Caco-2 (cell line): Measurements from ENCODE around the gene LZIC. TPM values are rescaled to one million over a fixed set of nuclear protein-coding genes. Genes with fewer than 3 reads are reported as not detected.

Source experiments
- BruUV-seq: library from RNA; stranded (reverse); fragments of 400-500 nt; replicated peaks from 2 replicates; lab custom pipeline; 2021; lab: Mats Ljungman, UMichigan
- CTCF ChIA-PET: fragments of 300-600 bp; sonication (Branson Sonifier 250); formaldehyde crosslinking; loops from one replicate; lab custom pipeline; 2022; ENCODE audit warnings: antibody characterized with exemption; lab: Charles Lee
- POLR2A ChIA-PET: fragments of 300-600 bp; sonication (Branson Sonifier 250); formaldehyde crosslinking; loops from one replicate; lab custom pipeline; 2022; ENCODE audit warnings: antibody characterized with exemption; lab: Charles Lee
- DNase-seq, 2 experiments: peaks; one replicate each; pipeline versions ENCODE4 v3.0.0 to v3.0.0-alpha.2; 2020 to 2022
- H3K27me3 ChIP-seq: replicated peaks from 2 replicates; pipeline ENCODE4 v1.6.0; 2011; ENCODE audit warnings: low read length; ENCODE audit not compliant: control insufficient read depth, insufficient read depth
- H3K36me3 ChIP-seq: 2 replicates; pipeline ENCODE4 v1.5.1; 2011; ENCODE audit warnings: low read length; ENCODE audit not compliant: control insufficient read depth, insufficient read depth
- H3K4me1 ChIP-seq: fragments of 250-450 bp; sonication (Bioruptor Pico); 2 replicates; pipeline ENCODE4 v1.5.1; 2020; ENCODE audit warnings: mild to moderate bottlenecking
- H3K4me3 ChIP-seq: 2 replicates; pipeline ENCODE4 v1.5.1; 2011; ENCODE audit warnings: low read depth, mild to moderate bottlenecking, control low read depth, low read length
- H3K9me3 ChIP-seq: fragments of 250-450 bp; sonication (Bioruptor Pico); 2 replicates; pipeline ENCODE4 v1.5.1; 2020; ENCODE audit warnings: mild to moderate bottlenecking, moderate library complexity
- H3K27ac Mint-ChIP-seq: one replicate; pipeline ENCODE4 v1.8.0; 2022; ENCODE audit warnings: mixed read lengths; ENCODE audit not compliant: unreplicated experiment
- H3K27me3 Mint-ChIP-seq: one replicate; pipeline ENCODE4 v1.8.0; 2022; ENCODE audit warnings: mixed read lengths; ENCODE audit not compliant: insufficient read depth, unreplicated experiment
- H3K36me3 Mint-ChIP-seq: one replicate; pipeline ENCODE4 v1.8.0; 2022; ENCODE audit warnings: mild to moderate bottlenecking, mixed read lengths; ENCODE audit not compliant: insufficient read depth, unreplicated experiment
- H3K4me1 Mint-ChIP-seq: one replicate; pipeline ENCODE4 v1.8.0; 2022; ENCODE audit warnings: low read depth, mixed read lengths; ENCODE audit not compliant: unreplicated experiment
- H3K4me3 Mint-ChIP-seq: one replicate; pipeline ENCODE4 v1.8.0; 2022; ENCODE audit warnings: mild to moderate bottlenecking, moderate library complexity, mixed read lengths; ENCODE audit not compliant: unreplicated experiment
- H3K9me3 Mint-ChIP-seq: one replicate; pipeline ENCODE4 v1.8.0; 2022; ENCODE audit warnings: mixed read lengths; ENCODE audit not compliant: unreplicated experiment
- intact Hi-C: fragments of 100-400 bp; cut with micrococcal nuclease; formaldehyde crosslinking; loops from one replicate; pipeline ENCODE4 v1.10.0; 2022; ENCODE audit not compliant: unreplicated experiment
- total RNA-seq: library from RNA; stranded (reverse); gene quantifications from 2 replicates; pipeline ENCODE4 v1.2.3, GENCODE V29; 2022
- TF ChIP-seq, protein P1 (sequence below), 2 experiments: fragments of 200-600 bp in 1 of 2; IDR thresholded peaks; 1 replicate in 1 of 2; 2 replicates in 1 of 2; pipeline versions ENCODE4 v1.5.1 to v1.8.0; 2011 to 2022; ENCODE audit warnings: antibody characterized with exemption in 1 of 2, control low read depth in 1 of 2, inconsistent platforms in 1 of 2, low read depth in 1 of 2, low read length in 1 of 2, mild to moderate bottlenecking in 1 of 2, moderate library complexity in 1 of 2; ENCODE audit not compliant: insufficient read depth in 1 of 2, severe bottlenecking in 1 of 2, unreplicated experiment in 1 of 2

The LZIC gene
- total RNA-seq, 1 experiment from 2014 or later = 33.2 TPM

DNA sequence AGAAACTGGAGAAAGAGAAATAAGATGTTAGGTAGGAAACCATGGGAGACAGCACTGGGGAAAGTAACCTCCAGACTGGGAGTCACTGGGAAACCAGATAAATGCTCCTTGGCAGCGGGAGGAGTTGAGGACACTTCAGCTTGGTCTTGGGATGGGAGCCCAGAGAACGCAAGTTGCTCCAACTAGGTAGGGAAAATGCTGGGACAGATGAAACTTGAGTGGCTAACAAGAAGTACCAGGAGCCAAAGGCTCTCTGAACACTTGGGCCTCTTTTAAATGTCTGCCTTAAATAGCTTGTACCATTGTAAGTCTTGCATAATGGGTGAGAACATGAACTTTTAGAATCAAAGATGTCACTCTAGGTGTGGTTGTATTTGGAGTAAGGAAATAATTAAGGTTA, 3.1 kb upstream of the LZIC start:
- Histone ChIP-seq H3K4me1 (peaks cover 7% of the 10 kb centered on the region; the same call in 1 of the 2 replicates), H3K36me3 (no peaks in the 10 kb centered on the region), H3K9me3 (no peaks in the 10 kb centered on the region), H3K4me3 (no peak overlapping the region), H3K27me3 (no peaks in the 10 kb centered on the region)
- CTCF ChIA-PET = no interaction called here
- Mint-ChIP-seq H3K9me3 (no peaks in the 10 kb centered on the region), H3K27ac (no peak overlapping the region), H3K4me1 (peaks cover 10% of the 10 kb centered on the region), H3K27me3 (no peaks in the 10 kb centered on the region), H3K36me3 (peaks cover 25% of the 10 kb centered on the region), H3K4me3 (no peak overlapping the region)
- BruUV-seq = no TSS peak
- POLR2A ChIA-PET = no interaction called here
- intact Hi-C loops = no loop called here
- DNase-seq = no peak
- TF ChIP-seq, protein P1, sequence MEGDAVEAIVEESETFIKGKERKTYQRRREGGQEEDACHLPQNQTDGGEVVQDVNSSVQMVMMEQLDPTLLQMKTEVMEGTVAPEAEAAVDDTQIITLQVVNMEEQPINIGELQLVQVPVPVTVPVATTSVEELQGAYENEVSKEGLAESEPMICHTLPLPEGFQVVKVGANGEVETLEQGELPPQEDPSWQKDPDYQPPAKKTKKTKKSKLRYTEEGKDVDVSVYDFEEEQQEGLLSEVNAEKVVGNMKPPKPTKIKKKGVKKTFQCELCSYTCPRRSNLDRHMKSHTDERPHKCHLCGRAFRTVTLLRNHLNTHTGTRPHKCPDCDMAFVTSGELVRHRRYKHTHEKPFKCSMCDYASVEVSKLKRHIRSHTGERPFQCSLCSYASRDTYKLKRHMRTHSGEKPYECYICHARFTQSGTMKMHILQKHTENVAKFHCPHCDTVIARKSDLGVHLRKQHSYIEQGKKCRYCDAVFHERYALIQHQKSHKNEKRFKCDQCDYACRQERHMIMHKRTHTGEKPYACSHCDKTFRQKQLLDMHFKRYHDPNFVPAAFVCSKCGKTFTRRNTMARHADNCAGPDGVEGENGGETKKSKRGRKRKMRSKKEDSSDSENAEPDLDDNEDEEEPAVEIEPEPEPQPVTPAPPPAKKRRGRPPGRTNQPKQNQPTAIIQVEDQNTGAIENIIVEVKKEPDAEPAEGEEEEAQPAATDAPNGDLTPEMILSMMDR (IDR thresholded peaks at IDR 0.05; ENCODE audit: insufficient read depth in 1 of 2, low read depth in 1 of 2, low read length in 1 of 2, severe bottlenecking in 1 of 2, unreplicated experiment in 1 of 2) = no peak

DNA sequence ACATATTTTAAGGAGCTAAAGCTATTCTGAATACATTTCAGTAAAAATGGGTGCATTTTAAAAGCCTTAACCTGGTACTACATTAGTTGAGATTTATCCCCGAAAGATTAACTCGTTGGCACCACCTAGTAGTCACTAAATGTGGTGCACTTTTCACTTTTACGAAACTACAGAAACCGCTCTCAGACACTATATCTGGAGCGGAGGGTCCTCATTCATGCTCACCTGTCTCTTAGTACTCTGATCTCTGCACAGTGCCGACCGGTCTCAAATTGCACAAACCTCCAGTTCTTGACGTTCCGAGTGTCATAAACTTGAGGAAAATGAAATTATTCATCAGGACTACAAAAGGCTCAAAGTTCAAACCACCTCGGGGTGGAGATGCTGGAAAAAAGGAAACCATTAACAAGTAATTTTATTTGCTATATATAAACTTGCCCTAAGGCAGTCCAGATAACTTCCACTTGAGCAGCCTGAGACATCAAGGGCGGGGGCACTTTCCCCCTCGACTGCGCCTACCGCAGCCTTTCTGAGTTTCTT, 722 bp downstream of the LZIC start:
- H3K36me3 Mint-ChIP-seq = peaks cover 18% of the 10 kb centered on the region
- no peaks in the 10 kb centered on the region for H3K9me3 ChIP-seq
- peak overlapping the region; percentile 66 for H3K4me3 ChIP-seq
- CTCF ChIA-PET = interaction anchor here (1.1 kb wide), 1 partner anchor 92 kb away, joined by 4 read pairs; no protein-coding TSS in a partner anchor
- H3K36me3 ChIP-seq = no peaks in the 10 kb centered on the region
- no peaks in the 10 kb centered on the region for H3K4me1 ChIP-seq
- POLR2A ChIA-PET = interaction anchor here (1.6 to 2.2 kb wide), 2 partner anchors 32 to 91 kb away, joined by 6 to 10 read pairs; partner anchors contain the start of gene UBE4B
- H3K4me3 Mint-ChIP-seq = peak overlapping the region; percentile 95
- peak overlapping the region; percentile 98 for H3K27ac Mint-ChIP-seq
- TSS peak; percentile 80 for BruUV-seq
- no peaks in the 10 kb centered on the region for H3K9me3 Mint-ChIP-seq
- TF ChIP-seq, protein P1 (IDR thresholded peaks at IDR 0.05; ENCODE audit: insufficient read depth in 1 of 2, low read depth in 1 of 2, low read length in 1 of 2, severe bottlenecking in 1 of 2, unreplicated experiment in 1 of 2) = peak; percentile 28 to 41
- no peaks in the 10 kb centered on the region for H3K27me3 ChIP-seq
- peaks cover 4% of the 10 kb centered on the region for H3K4me1 Mint-ChIP-seq
- no peaks in the 10 kb centered on the region for H3K27me3 Mint-ChIP-seq
- intact Hi-C loops = loop anchor here (1.0 to 2.0 kb wide), 2 partner anchors 32 to 67 kb away; partner anchors contain the start of gene CTNNBIP1
- DNase-seq = peak in 1 of 2 experiments; percentile 31

DNA sequence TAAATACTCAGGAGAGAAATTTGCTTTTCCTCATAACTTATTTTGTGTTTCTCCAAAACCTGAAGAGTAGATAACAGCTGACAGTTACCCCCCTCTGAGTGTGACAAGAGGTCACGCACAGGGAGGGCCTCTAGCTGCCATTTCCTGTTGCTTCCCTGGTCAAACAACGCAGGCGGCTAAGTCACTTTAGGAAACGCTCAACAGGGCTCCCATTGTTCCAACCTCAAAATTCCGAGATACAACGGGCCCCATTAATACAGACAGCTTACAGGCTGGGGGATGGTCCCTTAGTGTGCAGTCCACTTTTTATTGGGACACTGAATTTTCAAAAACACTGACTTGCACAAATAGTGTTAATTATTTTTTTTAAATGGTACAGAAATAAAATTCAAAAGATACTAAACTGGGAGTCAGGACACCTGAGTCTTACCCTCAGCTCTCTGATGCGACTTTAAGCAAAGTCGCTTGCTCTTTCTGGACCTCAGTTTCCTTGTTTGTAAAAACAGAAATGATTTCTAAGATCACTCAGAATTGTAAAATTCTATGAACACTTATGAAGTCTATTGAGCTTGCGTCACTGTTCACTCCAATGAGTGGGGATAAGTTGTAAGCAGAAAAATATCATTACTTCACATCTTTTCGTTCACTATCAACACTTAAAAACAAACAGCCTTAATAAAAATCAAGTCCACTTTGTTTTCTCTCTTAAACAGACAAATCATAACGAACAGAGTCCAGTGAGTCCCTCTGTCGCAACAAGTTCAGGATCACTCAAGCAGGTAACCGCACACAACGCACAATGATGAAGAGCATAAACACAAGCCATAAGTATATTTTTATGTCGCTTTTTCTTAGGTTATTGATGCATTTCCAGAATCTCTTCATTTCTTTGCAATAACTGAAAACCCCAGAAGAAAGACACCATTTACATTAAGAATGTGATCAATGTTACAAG, 13.5 kb downstream of the LZIC start:
- intact Hi-C loops = no loop called here
- no peaks in the 10 kb centered on the region for H3K27me3 Mint-ChIP-seq
- Histone ChIP-seq H3K9me3 (no peaks in the 10 kb centered on the region), H3K27me3 (no peaks in the 10 kb centered on the region), H3K4me1 (no peaks in the 10 kb centered on the region), H3K36me3 (no peaks in the 10 kb centered on the region; the same call in 1 of the 2 replicates), H3K4me3 (no peak overlapping the region)
- no peak for DNase-seq
- BruUV-seq = no TSS peak
- POLR2A ChIA-PET = interaction anchor here (0.6 kb wide), 1 partner anchor 511 kb away, joined by 3 read pairs; no protein-coding TSS in a partner anchor
- TF ChIP-seq, protein P1 (IDR thresholded peaks at IDR 0.05; ENCODE audit: insufficient read depth in 1 of 2, low read depth in 1 of 2, low read length in 1 of 2, severe bottlenecking in 1 of 2, unreplicated experiment in 1 of 2) = no peak
- CTCF ChIA-PET = no interaction called here
- H3K4me3 Mint-ChIP-seq = no peak overlapping the region
- H3K36me3 Mint-ChIP-seq = peaks cover 8% of the 10 kb centered on the region
- H3K9me3 Mint-ChIP-seq = no peaks in the 10 kb centered on the region
- H3K4me1 Mint-ChIP-seq = no peaks in the 10 kb centered on the region
- no peak overlapping the region for H3K27ac Mint-ChIP-seq
